ENCODE data around the gene RFTN1.
A peak's percentile ranks its signal among the peaks of the same experiment; 100 is the strongest.

RFTN1 gene

DNA sequence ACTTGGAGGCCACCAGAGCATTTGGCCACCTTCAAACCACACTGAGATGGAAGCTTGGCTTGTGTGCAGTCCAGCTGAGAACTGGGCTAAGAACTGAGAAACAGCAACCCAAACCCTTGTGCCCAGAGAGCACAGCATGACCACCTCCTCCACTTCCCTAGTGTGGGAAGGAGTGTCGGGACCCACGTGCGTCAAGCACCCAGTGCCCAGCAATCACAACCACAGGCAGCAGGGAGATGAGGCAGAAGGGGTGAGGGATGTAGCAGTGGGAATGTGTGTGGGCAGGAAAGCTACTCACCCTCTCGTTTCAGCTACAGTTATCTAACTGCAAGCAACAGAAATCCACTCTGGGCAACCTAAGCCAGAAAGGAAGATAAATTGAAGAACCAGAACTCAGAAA lies 25.0 kb upstream of the RFTN1 start:
- Mint-ChIP-seq H3K4me3 (no peak overlapping the region), H3K27ac (no peak overlapping the region), H3K4me1 (no peaks in the 10 kb centered on the region), H3K36me3 (no peaks in the 10 kb centered on the region), H3K27me3 (peaks cover 2% of the 10 kb centered on the region), H3K9me3 (no peaks in the 10 kb centered on the region)

DNA sequence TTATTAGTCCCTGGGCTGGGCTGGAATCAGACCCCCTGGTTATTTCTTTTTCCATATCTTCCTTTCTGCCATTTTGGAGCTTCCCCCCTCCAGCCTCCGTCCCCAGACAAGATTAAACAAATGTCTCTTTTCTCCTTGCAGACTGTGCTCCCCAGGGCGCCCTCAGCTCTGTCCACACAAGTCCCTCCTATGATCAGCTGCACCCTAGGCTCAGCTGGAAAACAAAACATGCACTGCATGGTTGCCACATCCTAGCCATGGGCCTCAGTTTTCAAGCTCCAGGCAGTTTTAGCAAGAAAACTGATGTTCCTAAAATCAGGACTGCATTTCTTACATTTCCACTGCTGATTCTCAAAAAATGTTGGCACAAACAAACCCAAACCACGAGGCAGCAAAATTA lies 23.5 kb upstream of the RFTN1 start:
- Mint-ChIP-seq H3K4me1 (no peaks in the 10 kb centered on the region), H3K27ac (no peak overlapping the region), H3K36me3 (no peaks in the 10 kb centered on the region), H3K27me3 (peaks cover 2% of the 10 kb centered on the region), H3K9me3 (no peaks in the 10 kb centered on the region), H3K4me3 (no peak overlapping the region)

DNA sequence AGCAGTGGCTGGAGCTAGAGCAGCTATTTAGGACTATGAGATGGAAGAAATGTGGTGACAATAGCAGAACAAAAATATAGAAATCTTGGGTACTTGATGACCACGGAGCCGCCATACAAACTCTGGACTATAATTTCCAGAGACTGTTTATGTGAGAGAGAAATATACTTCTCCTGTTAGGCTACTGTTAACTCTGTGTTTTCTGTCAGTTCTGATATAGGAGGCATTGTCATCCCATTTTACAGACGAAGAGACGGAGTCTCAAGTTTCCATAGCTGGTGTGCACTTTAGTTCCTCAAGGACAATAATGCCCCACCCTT lies 22.8 kb upstream of the RFTN1 start:
- Mint-ChIP-seq H3K27me3 (peaks cover 2% of the 10 kb centered on the region), H3K9me3 (no peaks in the 10 kb centered on the region), H3K4me3 (no peak overlapping the region), H3K4me1 (no peaks in the 10 kb centered on the region), H3K27ac (no peak overlapping the region), H3K36me3 (no peaks in the 10 kb centered on the region)

DNA sequence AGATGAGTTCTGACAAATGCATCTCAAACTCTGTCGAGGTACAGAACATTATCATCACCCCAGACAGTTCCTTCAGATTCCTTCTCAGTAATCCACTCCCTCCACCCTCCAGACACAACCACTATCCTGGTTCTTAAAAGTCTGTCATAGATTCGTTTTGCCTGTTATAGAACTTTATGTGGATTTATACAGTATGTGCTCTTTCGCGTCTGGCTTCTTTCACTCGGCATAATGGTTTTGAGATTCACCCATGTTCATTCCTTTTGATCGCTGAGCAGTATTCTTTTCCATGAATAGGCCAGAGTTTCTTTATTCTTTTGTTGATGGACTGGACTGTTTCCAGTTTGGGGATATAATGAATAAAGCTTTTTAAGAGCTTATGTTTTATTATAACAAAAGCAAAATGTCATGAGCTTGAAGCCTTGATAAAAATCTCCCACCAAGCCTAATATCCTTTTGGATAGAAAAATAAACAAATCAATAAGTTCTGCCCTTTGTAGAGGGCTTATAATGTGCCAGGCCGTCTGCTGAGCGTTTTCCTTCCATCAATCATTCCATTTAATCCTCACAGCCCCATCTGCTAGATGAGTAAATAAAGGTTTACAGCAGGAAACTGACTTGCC lies 21.3 kb upstream of the RFTN1 start:
- no peaks in the 10 kb centered on the region for H3K9me3 Mint-ChIP-seq
- H3K4me3 Mint-ChIP-seq = no peak overlapping the region
- H3K4me1 Mint-ChIP-seq = no peaks in the 10 kb centered on the region
- H3K27me3 Mint-ChIP-seq = peaks cover 2% of the 10 kb centered on the region
- H3K27ac Mint-ChIP-seq = no peak overlapping the region
- H3K36me3 Mint-ChIP-seq = no peaks in the 10 kb centered on the region

DNA sequence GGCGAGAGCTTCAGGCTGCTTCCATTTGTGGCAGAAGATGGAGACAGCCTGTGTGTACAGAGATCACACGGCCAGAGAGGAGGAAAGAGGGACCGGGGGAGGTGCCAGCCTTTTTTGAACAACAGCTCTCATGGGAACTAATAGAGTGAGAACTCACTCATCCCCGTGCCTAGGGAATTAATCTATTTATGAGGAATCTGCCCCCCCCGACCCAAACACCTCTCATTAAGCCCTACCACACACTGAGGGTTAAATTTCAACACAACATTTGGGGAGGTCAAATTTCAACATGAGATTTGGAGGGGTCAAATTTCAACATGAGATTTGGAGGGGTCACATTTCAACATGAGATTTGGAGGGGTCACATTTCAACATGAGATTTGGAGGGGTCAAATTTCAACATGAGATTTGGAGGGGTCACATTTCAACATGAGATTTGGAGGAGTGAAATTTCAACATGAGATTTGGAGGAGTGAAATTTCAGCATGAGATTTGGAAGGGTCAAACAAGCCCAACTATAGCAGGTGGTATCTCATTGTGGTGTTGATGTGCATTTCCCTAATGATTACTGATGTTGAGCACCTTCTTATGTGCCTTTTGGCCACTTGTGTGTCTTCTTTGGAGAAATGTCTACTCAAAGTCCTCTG lies 20.6 kb upstream of the RFTN1 start:
- peaks cover 2% of the 10 kb centered on the region for H3K27me3 Mint-ChIP-seq
- peaks cover 4% of the 10 kb centered on the region for H3K4me1 Mint-ChIP-seq
- H3K4me3 Mint-ChIP-seq = no peak overlapping the region
- H3K9me3 Mint-ChIP-seq = no peaks in the 10 kb centered on the region
- no peaks in the 10 kb centered on the region for H3K36me3 Mint-ChIP-seq
- H3K27ac Mint-ChIP-seq = no peak overlapping the region

DNA sequence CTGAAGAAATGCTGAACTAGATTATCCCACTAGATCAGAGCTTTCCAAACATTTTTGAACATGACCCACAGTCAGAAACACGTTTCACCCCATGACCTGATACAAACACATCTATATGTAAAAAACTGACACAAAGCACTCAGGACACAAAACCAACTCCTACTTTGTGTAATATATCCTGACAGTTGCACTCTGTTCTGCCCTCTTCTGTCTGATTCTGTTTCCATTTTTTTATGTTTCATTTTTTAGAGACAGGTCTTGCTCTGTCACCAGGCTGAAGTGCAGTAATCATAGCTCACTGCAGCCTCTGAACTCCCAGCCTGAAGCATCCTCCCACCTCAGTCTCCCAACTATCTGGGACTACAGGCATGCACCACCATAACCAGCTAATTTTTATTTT lies 15.8 kb upstream of the RFTN1 start:
- Mint-ChIP-seq H3K27me3 (no peaks in the 10 kb centered on the region), H3K9me3 (no peaks in the 10 kb centered on the region), H3K36me3 (no peaks in the 10 kb centered on the region), H3K4me1 (peaks cover 8% of the 10 kb centered on the region), H3K27ac (no peak overlapping the region), H3K4me3 (no peak overlapping the region)

DNA sequence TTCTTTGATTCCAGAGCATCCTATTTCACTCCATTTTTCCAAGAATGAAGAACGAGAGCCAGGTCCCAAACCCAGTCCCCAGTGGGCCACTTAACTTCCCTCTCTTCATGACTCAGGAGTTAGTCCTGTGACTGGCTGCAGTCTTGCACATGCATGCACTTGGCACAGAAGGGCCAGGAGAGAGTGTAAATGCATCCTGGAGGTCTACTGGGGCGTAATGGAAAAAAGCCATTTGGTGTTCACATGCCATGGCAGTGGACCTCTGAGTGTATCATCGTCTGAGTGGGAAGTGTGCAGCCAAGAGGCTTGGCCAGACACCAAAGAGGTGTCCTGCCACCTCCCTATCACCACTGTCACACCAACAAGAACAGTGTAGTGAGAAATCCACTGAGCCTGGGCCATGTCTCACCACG lies 15.1 kb upstream of the RFTN1 start:
- Mint-ChIP-seq H3K4me1 (peaks cover 8% of the 10 kb centered on the region), H3K9me3 (no peaks in the 10 kb centered on the region), H3K36me3 (no peaks in the 10 kb centered on the region), H3K27me3 (no peaks in the 10 kb centered on the region), H3K27ac (no peak overlapping the region), H3K4me3 (no peak overlapping the region)

DNA sequence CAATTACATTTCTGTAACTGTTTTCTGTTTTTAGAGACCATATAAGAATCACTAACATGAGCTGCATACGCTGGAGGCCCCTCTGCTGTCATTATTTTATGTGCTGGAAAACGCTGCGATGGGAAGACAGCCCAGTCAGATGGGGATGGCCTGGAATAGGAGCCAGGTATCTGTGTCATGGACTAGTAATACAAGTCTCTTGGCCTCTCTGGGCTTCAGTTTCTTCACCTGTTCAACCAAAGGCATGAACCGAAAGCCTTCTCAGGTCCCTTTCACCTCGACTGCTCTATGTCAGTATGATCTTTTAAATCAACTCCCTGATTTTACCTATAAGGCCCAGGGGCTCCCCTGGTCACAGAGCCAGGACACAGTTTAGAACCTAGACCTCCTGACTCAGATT lies 14.6 kb upstream of the RFTN1 start:
- peaks cover 1% of the 10 kb centered on the region for H3K36me3 Mint-ChIP-seq
- no peaks in the 10 kb centered on the region for H3K27me3 Mint-ChIP-seq
- H3K4me3 Mint-ChIP-seq = no peak overlapping the region
- no peaks in the 10 kb centered on the region for H3K9me3 Mint-ChIP-seq
- H3K4me1 Mint-ChIP-seq = peaks cover 8% of the 10 kb centered on the region
- H3K27ac Mint-ChIP-seq = no peak overlapping the region

DNA sequence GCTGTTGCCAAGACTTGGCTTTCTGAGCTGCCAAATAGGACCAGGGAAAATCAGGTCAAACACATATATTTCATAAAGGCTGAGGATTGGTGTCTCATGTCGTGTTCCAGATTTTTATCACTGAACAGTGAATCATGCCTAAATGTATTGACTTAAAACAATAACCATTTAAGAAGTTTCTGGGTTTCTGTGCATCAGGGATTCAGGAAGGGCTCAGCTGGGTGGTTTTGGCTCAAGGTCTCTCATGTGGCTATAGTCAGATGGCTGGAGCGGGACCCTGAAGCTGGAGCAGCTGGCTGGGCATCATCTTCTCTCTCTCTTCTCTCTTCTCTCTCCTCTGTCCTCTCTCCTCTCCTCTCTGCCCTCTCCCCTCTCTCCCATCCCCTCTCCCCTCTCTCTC lies 10.7 kb upstream of the RFTN1 start:
- Mint-ChIP-seq H3K4me3 (no peak overlapping the region), H3K27ac (no peak overlapping the region), H3K27me3 (no peaks in the 10 kb centered on the region), H3K36me3 (peaks cover 1% of the 10 kb centered on the region), H3K4me1 (peaks cover 16% of the 10 kb centered on the region), H3K9me3 (no peaks in the 10 kb centered on the region)

DNA sequence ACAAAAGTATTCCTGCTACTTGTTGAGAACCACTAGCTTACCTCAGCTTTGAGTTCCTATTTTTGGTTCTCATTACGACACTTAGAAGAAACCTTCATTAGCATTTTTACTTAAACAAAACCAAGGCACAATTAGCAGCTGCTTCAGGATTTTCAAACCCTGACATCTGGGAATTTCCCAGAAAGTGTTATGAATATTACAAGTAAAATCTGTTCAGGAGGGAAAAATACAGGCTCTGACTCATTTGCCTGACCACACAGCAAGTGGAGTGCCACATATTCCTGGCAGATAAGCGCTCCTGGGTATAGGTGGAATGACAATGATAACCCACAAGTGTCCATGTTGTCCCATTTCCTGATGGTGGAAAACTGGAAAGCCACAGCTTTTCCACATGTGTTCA lies 10.3 kb upstream of the RFTN1 start:
- Mint-ChIP-seq H3K4me3 (no peak overlapping the region), H3K4me1 (peaks cover 12% of the 10 kb centered on the region), H3K36me3 (peaks cover 1% of the 10 kb centered on the region), H3K27ac (no peak overlapping the region), H3K9me3 (no peaks in the 10 kb centered on the region), H3K27me3 (no peaks in the 10 kb centered on the region)

DNA sequence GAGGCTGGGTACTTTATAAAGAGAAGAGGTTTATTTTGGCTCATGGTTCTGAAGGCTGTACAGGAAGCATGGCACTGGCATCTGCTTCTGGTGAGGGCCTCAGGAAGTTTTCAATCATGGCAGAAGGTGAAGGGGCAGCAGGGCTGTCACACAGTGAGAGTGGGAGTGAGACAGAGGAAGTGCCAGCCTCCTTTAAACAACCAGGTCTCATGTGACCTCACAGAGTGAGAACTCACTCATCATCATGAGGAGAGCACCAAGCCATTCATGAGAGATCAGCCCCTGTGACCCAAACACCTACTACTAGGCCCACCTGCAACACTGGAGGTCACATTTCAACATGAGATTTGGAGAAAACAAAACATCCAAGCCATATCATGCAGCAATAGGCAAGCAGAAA lies 9.3 kb upstream of the RFTN1 start:
- H3K4me3 Mint-ChIP-seq = no peak overlapping the region
- no peaks in the 10 kb centered on the region for H3K27me3 Mint-ChIP-seq
- peaks cover 11% of the 10 kb centered on the region for H3K4me1 Mint-ChIP-seq
- H3K36me3 Mint-ChIP-seq = peaks cover 1% of the 10 kb centered on the region
- H3K27ac Mint-ChIP-seq = no peak overlapping the region
- H3K9me3 Mint-ChIP-seq = no peaks in the 10 kb centered on the region

DNA sequence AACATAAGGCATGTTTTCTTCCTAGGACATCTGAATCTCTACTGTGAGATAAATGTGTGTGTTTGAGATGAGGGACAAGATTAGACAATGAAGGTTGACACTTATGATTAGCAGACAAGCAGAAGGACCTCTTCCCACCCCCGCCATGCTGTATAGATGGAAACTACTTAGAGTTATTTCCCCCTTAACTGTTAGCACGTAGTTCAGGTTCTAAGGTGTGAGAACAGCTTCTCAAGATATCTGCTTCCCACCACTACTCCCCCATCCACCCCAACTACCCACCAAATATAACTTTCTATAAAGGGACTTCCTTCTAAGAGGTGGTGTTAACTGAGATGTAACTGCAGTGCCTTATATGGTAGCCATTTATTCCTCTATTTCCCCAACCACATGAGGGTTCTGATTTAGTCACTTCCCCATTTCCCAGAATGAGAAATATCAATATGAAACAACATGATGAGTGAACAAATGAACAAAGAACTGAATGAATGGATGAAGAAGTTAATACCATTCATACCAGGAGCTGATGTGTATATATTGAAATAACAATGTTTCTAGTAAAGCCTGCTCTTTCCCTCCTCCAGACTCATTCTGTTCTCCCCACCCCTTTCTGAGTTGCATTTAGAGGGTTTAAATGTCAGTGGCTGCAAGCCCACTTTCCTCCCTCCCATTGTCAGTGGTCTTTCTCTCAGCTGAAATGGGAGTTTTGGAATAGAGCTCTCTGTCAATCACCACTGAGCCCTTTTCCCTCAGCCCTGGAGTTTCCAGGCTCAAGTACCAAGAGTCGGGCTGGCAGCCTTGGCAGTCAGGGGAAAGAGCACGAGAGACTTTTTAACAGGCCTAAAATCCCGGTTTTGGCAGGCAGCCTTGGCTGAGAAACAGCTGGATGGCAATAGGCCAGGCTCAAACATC lies 7.7 kb upstream of the RFTN1 start:
- Mint-ChIP-seq H3K27me3 (no peaks in the 10 kb centered on the region), H3K4me1 (peaks cover 18% of the 10 kb centered on the region), H3K36me3 (peaks cover 1% of the 10 kb centered on the region), H3K4me3 (no peak overlapping the region), H3K27ac (no peak overlapping the region), H3K9me3 (no peaks in the 10 kb centered on the region)

DNA sequence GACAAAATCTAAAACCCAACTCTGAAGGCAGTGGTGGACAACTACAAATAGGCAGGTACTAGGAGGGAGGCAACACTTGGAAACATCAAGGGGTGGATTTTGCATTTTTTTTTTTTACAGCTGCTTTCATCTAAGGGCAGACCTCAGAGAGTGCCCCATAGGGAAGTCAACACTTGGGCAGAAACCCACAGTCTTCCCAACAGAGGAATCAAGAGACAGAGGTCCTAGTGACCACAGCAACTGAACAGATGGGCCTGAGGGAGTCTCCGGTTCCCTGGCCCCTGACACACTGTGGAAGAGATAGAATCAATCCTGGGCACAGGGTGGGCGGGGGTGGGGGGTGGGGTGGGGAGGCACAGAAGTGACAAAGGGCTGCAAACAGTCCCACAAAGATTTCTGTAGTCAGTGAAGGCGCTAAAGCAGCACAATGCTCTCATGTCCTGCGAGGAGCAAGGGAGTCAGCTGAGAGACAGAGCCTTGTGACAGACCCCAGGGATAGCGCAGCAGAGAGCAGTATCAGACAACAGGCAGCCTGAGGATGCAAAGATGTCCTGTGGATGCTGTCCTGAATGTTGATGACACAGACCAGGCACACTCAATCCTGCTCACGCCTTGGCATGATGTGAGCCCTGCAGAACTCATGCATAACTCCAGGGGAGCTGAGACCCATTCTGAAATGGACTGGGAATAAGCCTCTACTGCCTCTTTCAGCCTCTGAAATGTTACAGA lies 6.9 kb upstream of the RFTN1 start:
- peaks cover 24% of the 10 kb centered on the region for H3K4me1 Mint-ChIP-seq
- H3K27me3 Mint-ChIP-seq = no peaks in the 10 kb centered on the region
- no peak overlapping the region for H3K4me3 Mint-ChIP-seq
- H3K9me3 Mint-ChIP-seq = no peaks in the 10 kb centered on the region
- H3K27ac Mint-ChIP-seq = no peak overlapping the region
- peaks cover 1% of the 10 kb centered on the region for H3K36me3 Mint-ChIP-seq

DNA sequence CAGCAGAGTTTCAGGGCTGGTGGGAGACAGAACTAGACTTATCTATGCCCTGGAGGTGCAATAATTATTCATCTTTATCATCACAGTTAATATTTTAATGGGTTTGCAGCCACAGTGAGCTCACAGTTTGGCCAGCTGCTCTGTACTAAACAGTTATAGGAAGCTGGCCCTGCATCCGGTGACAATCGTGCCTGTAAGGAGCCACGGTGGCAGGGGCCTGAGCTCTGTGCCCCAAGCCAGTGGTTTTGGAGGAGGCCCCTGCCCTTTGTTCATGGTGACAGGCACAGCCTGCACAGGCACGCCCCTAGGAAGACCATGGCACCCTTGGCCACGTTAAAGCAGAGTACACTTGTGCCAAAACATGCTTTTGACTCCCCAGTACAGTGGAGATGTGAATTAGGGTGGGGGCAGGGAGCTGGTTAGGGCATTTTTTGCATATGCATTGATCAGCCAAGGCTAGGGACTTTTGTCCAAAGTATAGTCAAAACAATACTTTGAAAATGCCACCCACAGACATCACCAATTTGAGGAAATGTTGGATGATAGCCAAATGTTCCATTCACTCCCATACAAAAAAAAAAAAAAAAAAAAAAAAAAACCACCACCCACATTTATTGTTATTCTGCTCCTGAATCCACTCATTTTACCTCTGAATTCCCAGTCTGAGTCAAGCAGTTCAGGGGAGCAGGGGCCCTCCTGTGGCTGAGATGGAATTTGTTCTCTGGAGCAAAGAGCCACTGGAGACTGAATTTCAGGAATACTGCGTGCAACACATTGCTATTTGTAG lies 3.4 kb upstream of the RFTN1 start:
- no peaks in the 10 kb centered on the region for H3K27me3 Mint-ChIP-seq
- no peak overlapping the region for H3K4me3 Mint-ChIP-seq
- H3K9me3 Mint-ChIP-seq = no peaks in the 10 kb centered on the region
- H3K4me1 Mint-ChIP-seq = peaks cover 45% of the 10 kb centered on the region
- no peaks in the 10 kb centered on the region for H3K36me3 Mint-ChIP-seq
- peak overlapping the region; percentile 43 for H3K27ac Mint-ChIP-seq

DNA sequence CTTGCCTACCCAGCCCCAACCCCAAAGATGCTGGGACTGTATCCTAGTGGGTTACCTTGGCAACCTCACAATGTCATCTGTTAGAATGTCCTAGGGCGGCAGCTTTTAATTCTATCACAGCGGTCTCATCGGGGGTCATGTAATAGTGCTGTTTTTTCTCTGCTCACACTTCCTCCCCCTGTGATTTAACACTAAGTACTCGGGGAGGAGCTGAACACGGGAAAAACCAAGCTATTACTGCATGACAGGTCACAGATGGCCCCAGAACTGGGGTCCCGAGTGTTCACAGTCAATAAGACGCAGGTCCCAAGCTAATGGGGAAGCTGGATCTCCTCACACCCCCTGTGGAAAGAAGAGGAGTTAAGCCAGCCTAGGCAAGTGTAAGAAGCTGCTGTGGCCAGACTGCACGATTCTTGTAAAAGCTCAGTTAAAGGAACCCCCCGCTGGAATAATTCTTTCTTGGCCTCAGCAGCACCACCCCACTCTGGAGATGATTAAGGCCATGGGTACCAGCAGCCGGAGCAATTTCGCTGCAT lies 2.5 kb upstream of the RFTN1 start:
- Mint-ChIP-seq H3K4me3 (no peak overlapping the region), H3K9me3 (no peaks in the 10 kb centered on the region)

More for the DNA sequence above, 2.5 kb upstream of the RFTN1 start:
- Mint-ChIP-seq H3K27me3 (no peaks in the 10 kb centered on the region), H3K27ac (no peak overlapping the region), H3K36me3 (no peaks in the 10 kb centered on the region), H3K4me1 (peaks cover 52% of the 10 kb centered on the region)

Data from activated naive CD4-positive, alpha-beta T cell treated with anti-CD3 and anti-CD28 coated beads, Interleukin-2, amount 50 U/mL, for 24 hours (primary cell).